Gastrocnemius medialis (tissue), 4 donors: ENCODE measurements around the gene ABCB8. TPM values are rescaled to one million over a fixed set of nuclear protein-coding genes. Genes with fewer than 3 reads are reported as not detected.
A peak's percentile ranks its signal among the peaks of the same experiment; 100 is the strongest.

Experiments
- ATAC-seq, 2 donors: fragments of 150-250 bp; one replicate each; pipeline ENCODE4 v1.9.1; 2016
- DNase-seq, 2 donors: peaks; one replicate each; pipeline ENCODE4 v3.0.0-alpha.2; 2019
- H3K27ac ChIP-seq, 4 donors: fragments of 200-600 bp; sonication (generic); 1 replicate in 1 of 4; 2 replicates in 3 of 4; pipeline ENCODE4 v1.5.1; 2016 to 2018; ENCODE audit warnings: mild to moderate bottlenecking in 2 of 4, moderate library complexity in 1 of 4
- H3K27me3 ChIP-seq, 3 donors: fragments of 200-600 bp; sonication (generic) in 2 of 3; 1 replicate in 1 of 3; 2 replicates in 2 of 3; pipeline versions ENCODE4 v1.5.1 to v1.6.0; 2016 to 2019; ENCODE audit warnings: mild to moderate bottlenecking in 1 of 3, moderate library complexity in 1 of 3
- H3K36me3 ChIP-seq, 2 donors: fragments of 200-600 bp; sonication (generic) in 1 of 2; one replicate each; pipeline ENCODE4 v1.5.1; 2017 to 2018
- H3K4me1 ChIP-seq, 2 donors: fragments of 200-600 bp; sonication (generic) in 1 of 2; one replicate each; pipeline ENCODE4 v1.5.1; 2016 to 2017; ENCODE audit warnings: mild to moderate bottlenecking in 2 of 2
- H3K4me3 ChIP-seq, 4 donors: fragments of 200-600 bp; sonication (generic) in 3 of 4; 1 replicate in 1 of 4; 2 replicates in 3 of 4; pipeline ENCODE4 v1.5.1; 2016 to 2019; ENCODE audit warnings: mild to moderate bottlenecking in 2 of 4
- H3K9me3 ChIP-seq, 3 donors: fragments of 200-600 bp; sonication (generic) in 2 of 3; 1 replicate in 1 of 3; 2 replicates in 2 of 3; pipeline ENCODE4 v1.5.1; 2016 to 2019
- CTCF ChIP-seq, 5 experiments: fragments of 450-650 bp in 3 of 5; fragments of 200-600 bp in 2 of 5; sonication (generic) in 2 of 5; IDR thresholded peaks in 4 of 5; conservative IDR thresholded peaks in 1 of 5; 1 replicate in 4 of 5; 2 replicates in 1 of 5; pipeline ENCODE4 v1.5.1; 2016 to 2019; ENCODE audit warnings: antibody characterized with exemption in 5 of 5, mild to moderate bottlenecking in 3 of 5, moderate library complexity in 3 of 5
- POLR2A ChIP-seq, 2 donors: fragments of 450-650 bp; IDR thresholded peaks; one replicate each; pipeline ENCODE4 v1.6.1; 2017; ENCODE audit warnings: antibody characterized with exemption in 2 of 2, mild to moderate bottlenecking in 2 of 2, moderate library complexity in 2 of 2
- in situ Hi-C, 4 donors: fragments of 200-750 bp; cut with MboI; loops; one replicate each; pipeline versions ENCODE4 v1.15.0 to v1.8.0; 2017; ENCODE audit warnings: low sequenced_read_pairs in 4 of 4
- intact Hi-C: fragments of 100-400 bp; cut with DNase I; formaldehyde crosslinking; loops from one replicate; pipeline ENCODE4 v1.15.1; 2023; ENCODE audit warnings: low total_unique reads
- total RNA-seq, 4 donors: library from RNA; depleted of rRNA; stranded (reverse); fragments of >200 nt; gene quantifications; one replicate each; pipeline versions ENCODE4 v1.1.0 to v1.2.3, GENCODE V29; 2016

Gene ABCB8
- total RNA-seq, 4 donors from 2014 or later: 10.4 to 25.7 (median 16.2) TPM

GRCh38 chr7:150992833-150993302 lies 35.4 kb upstream of the ABCB8 start:
- ATAC-seq (no peak), DNase-seq (no peak)

GRCh38 chr7:150993511-150993910 lies 34.7 kb upstream of the ABCB8 start:
- DNase-seq (no peak), ATAC-seq (peak; percentile 24 to 36)
- TF ChIP-seq CTCF (IDR thresholded peaks at IDR 0.05 in 4 of 5, conservative IDR thresholded peaks at IDR 0.05 in 1 of 5) (no peak), POLR2A (IDR thresholded peaks at IDR 0.05) (no peak)
- H3K36me3 ChIP-seq: no peaks in the 10 kb centered on the region
- H3K4me1 ChIP-seq: peaks cover 0 to 2% of the 10 kb centered on the region in 2 donors
- peaks cover 0 to 8% (median 0%) of the 10 kb centered on the region in 3 donors for H3K27me3 ChIP-seq
- intact Hi-C loops (no loop called here), in situ Hi-C loops (loop anchor here in 3 of 4 donors (25.0 kb wide), 1 partner anchor 206 kb away; no protein-coding TSS in a partner anchor)
- H3K27ac ChIP-seq: peak overlapping the region; percentile 24 to 62 (median 60)
- peak overlapping the region in 3 of 4 donors; percentile 35 to 45 (median 37) for H3K4me3 ChIP-seq
- no peaks in the 10 kb centered on the region for H3K9me3 ChIP-seq

More at GRCh38 chr7:150992833-150993302, 35.4 kb upstream of the ABCB8 start:
- TF ChIP-seq POLR2A (IDR thresholded peaks at IDR 0.05): no peak
- no peak for TF ChIP-seq CTCF (IDR thresholded peaks at IDR 0.05 in 4 of 5, conservative IDR thresholded peaks at IDR 0.05 in 1 of 5)
- H3K27ac ChIP-seq: peak overlapping the region; percentile 24 to 62 (median 60)
- peaks cover 0 to 8% (median 0%) of the 10 kb centered on the region in 3 donors for H3K27me3 ChIP-seq
- peak overlapping the region in 1 of 4 donors; percentile 45 for H3K4me3 ChIP-seq
- H3K9me3 ChIP-seq: no peaks in the 10 kb centered on the region
- peaks cover 0 to 7% of the 10 kb centered on the region in 2 donors for H3K4me1 ChIP-seq
- intact Hi-C loops: no loop called here
- no peaks in the 10 kb centered on the region for H3K36me3 ChIP-seq
- in situ Hi-C loops: loop anchor here in 3 of 4 donors (25.0 kb wide), 1 partner anchor 206 kb away; no protein-coding TSS in a partner anchor

- in situ Hi-C loops (loop anchor here in 3 of 4 donors (25.0 kb wide), 1 partner anchor 207 kb away; no protein-coding TSS in a partner anchor), intact Hi-C loops (no loop called here)
- H3K4me1 ChIP-seq: no peaks in the 10 kb centered on the region
- no peaks in the 10 kb centered on the region for H3K9me3 ChIP-seq
- peak overlapping the region in 3 of 4 donors; percentile 35 to 45 (median 37) for H3K4me3 ChIP-seq
- peaks cover 0 to 6% (median 0%) of the 10 kb centered on the region in 3 donors for H3K27me3 ChIP-seq
- H3K27ac ChIP-seq: peak overlapping the region in 3 of 4 donors; percentile 55 to 62 (median 57)
- no peak for DNase-seq
- no peak for TF ChIP-seq POLR2A (IDR thresholded peaks at IDR 0.05)
- no peak for ATAC-seq
- no peaks in the 10 kb centered on the region for H3K36me3 ChIP-seq
These were observed 34.0 kb upstream of the ABCB8 start for GRCh38 chr7:150994141-150994837.

GRCh38 chr7:150994838-150995510 lies 33.3 kb upstream of the ABCB8 start:
- DNase-seq (no peak), ATAC-seq (no peak)
- H3K4me1 ChIP-seq: no peaks in the 10 kb centered on the region
- in situ Hi-C loops: loop anchor here in 3 of 4 donors (25.0 kb wide), 1 partner anchor 208 kb away; no protein-coding TSS in a partner anchor
- no peak overlapping the region for H3K27ac ChIP-seq
- peaks cover 0 to 6% (median 0%) of the 10 kb centered on the region in 3 donors for H3K27me3 ChIP-seq
- H3K4me3 ChIP-seq: peak overlapping the region in 3 of 4 donors; percentile 35 to 45 (median 37)
- TF ChIP-seq POLR2A (IDR thresholded peaks at IDR 0.05) (no peak), CTCF (IDR thresholded peaks at IDR 0.05 in 4 of 5, conservative IDR thresholded peaks at IDR 0.05 in 1 of 5) (no peak)
- intact Hi-C loops: no loop called here
- H3K36me3 ChIP-seq: no peaks in the 10 kb centered on the region
- H3K9me3 ChIP-seq: no peaks in the 10 kb centered on the region
